ENCODE measurements around the gene ELF3.

ELF3 gene

DNA sequence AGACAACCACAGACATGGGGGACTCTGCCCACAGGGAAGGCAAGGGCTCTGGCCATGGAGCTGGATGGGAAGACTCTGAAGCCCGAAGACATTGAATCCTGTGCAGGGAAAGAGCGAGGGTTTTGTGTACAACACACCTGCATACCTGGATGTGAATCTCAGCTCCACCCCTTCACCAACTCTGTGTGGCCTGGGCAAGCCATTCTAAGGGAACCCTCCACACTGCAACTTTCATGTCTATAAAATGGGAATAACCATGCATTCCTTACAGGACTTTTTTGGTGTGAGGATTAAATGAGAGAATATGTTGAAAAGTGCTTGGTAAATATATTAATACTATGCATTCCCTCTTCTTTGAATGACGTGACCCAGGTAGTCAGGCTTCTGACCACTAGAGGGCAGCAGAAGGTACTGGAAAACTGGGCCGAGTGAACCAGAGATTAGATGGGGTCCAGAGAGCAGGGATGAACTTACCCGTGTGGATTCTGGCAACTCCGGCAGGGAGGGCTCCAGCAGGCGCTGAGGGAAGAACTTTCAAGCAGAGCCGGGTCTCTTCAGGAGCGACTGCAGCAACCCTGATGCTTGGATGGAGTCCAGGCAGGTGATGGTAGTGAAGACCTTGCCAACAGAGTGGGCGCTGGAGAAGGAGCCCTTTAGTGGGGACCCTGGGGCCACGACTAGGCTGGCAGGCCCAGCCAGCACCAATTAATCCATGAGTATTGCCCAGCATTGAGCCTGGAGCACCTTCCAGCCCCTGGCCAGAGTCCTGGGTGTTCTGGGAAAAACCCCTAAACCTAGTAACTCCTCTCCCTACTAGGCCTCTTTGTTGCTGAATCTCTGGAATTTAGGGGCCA lies 834 bp upstream of the ELF3 start:
- Histone ChIP-seq H3K27ac (no peak overlapping the region), H3K4me3 (no peak overlapping the region)
- TF ChIP-seq, protein P1, sequence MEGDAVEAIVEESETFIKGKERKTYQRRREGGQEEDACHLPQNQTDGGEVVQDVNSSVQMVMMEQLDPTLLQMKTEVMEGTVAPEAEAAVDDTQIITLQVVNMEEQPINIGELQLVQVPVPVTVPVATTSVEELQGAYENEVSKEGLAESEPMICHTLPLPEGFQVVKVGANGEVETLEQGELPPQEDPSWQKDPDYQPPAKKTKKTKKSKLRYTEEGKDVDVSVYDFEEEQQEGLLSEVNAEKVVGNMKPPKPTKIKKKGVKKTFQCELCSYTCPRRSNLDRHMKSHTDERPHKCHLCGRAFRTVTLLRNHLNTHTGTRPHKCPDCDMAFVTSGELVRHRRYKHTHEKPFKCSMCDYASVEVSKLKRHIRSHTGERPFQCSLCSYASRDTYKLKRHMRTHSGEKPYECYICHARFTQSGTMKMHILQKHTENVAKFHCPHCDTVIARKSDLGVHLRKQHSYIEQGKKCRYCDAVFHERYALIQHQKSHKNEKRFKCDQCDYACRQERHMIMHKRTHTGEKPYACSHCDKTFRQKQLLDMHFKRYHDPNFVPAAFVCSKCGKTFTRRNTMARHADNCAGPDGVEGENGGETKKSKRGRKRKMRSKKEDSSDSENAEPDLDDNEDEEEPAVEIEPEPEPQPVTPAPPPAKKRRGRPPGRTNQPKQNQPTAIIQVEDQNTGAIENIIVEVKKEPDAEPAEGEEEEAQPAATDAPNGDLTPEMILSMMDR (IDR thresholded peaks at IDR 0.05) = peak; percentile 85
- no peak for DNase-seq (ENCODE audit: low spot score)

DNA sequence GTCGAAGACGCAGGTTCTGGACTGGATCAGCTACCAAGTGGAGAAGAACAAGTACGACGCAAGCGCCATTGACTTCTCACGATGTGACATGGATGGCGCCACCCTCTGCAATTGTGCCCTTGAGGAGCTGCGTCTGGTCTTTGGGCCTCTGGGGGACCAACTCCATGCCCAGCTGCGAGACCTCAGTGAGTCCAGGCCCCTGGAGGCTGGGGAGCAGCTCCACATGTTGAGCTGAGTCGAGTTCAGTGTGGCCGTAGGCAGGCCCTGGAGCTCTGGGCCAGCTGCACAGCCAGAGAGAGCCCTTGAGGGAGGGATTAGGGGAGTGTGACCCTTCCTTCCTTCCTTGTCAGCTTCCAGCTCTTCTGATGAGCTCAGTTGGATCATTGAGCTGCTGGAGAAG lies 1.6 kb downstream of the ELF3 start:
- TF ChIP-seq, protein P1 (IDR thresholded peaks at IDR 0.05) = no peak
- DNase-seq (ENCODE audit: low spot score) = no peak
- Histone ChIP-seq H3K4me3 (no peak overlapping the region), H3K27ac (no peak overlapping the region)

DNA sequence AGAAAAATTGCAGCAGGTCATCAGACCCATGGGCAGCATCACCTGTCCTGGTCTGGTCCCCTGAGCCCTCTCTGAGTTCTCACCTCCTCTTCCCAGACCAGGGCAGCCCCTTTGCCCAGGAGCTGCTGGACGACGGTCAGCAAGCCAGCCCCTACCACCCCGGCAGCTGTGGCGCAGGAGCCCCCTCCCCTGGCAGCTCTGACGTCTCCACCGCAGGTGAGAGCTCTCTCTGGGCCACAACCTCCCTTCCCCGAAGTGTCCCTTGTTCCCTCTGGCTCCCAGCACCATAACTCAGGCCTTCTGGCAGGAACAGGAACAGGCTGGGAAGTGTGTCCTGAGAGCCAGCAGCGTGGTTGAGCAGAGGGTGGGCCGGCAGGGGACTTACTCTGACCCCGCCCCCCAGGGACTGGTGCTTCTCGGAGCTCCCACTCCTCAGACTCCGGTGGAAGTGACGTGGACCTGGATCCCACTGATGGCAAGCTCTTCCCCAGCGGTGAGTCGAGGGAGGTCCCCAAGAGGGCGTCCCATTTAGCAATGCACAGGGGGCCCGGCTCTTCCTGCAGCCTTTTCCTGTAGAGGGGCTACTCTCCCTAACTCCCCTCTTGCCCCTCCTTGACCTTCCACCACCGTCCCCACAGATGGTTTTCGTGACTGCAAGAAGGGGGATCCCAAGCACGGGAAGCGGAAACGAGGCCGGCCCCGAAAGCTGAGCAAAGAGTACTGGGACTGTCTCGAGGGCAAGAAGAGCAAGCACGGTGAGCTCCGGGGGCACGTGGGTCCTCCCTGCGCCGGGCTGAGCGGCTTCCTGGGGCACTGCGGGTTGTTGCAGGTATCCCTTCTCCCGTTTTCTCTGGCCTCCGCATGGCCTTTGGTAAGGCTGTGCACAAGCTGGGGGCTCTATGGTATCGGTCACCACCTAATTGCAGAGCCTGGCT lies 2.4 kb downstream of the ELF3 start:
- DNase-seq (ENCODE audit: low spot score) = no peak
- Histone ChIP-seq H3K4me3 (no peak overlapping the region), H3K27ac (no peak overlapping the region)
- TF ChIP-seq, protein P1 (IDR thresholded peaks at IDR 0.05) = no peak

DNA sequence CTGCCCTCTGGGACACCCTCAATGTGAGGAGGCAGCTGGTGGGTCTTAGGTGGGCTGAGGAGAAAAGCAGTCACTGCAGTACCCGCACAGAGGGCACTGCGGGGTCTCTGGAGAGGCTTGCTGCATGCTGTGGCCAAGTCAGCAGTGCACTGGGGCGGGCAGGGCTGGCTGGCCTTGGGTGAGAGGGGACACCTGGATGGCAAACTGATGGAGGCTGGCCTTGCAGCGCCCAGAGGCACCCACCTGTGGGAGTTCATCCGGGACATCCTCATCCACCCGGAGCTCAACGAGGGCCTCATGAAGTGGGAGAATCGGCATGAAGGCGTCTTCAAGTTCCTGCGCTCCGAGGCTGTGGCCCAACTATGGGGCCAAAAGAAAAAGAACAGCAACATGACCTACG lies 3.2 kb downstream of the ELF3 start:
- TF ChIP-seq, protein P1 (IDR thresholded peaks at IDR 0.05) = no peak
- Histone ChIP-seq H3K27ac (no peak overlapping the region), H3K4me3 (no peak overlapping the region)
- no peak for DNase-seq (ENCODE audit: low spot score)

DNA sequence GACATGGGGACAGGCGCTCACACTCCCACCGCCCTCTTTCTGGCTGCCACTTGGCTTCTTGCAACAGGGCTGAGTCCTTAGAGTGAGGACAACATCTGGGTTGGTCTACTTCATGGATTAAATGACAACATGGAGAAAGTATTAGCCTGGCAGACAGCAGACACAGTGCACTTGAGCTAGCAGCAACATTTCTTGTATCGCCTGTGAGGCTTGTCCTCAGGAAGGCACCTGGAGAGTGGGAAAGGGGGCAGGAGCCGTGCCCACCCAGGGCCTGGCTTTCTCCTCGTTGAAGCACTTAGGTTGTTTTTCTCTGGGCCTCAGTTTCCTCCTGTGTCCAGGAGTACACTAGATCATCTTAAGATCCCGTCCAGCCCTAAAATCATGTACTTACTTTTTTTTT lies 3.7 kb downstream of the ELF3 start:
- H3K4me3 ChIP-seq = no peak overlapping the region
- H3K27ac ChIP-seq = no peak overlapping the region
- TF ChIP-seq, protein P1 (IDR thresholded peaks at IDR 0.05) = no peak
- no peak for DNase-seq (ENCODE audit: low spot score)

DNA sequence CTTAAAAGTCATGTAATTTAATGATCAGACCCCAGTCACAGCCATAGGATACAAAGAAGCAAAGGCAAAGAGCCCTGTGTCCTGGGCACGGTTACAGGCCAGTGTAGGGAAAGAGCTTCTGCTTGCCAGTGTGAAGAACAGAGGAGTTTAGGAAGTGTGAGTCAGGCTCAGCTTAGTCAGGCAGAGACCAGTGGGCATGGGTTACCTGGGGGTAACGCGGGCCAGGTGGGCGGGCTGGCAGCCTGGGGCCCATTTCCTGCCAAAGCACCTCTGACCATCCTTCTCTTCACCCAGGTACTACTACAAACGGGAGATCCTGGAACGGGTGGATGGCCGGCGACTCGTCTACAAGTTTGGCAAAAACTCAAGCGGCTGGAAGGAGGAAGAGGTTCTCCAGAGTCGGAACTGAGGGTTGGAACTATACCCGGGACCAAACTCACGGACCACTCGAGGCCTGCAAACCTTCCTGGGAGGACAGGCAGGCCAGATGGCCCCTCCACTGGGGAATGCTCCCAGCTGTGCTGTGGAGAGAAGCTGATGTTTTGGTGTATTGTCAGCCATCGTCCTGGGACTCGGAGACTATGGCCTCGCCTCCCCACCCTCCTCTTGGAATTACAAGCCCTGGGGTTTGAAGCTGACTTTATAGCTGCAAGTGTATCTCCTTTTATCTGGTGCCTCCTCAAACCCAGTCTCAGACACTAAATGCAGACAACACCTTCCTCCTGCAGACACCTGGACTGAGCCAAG lies 4.7 kb downstream of the ELF3 start:
- TF ChIP-seq, protein P1 (IDR thresholded peaks at IDR 0.05) = no peak
- Histone ChIP-seq H3K27ac (no peak overlapping the region), H3K4me3 (no peak overlapping the region)
- no peak for DNase-seq (ENCODE audit: low spot score)

All from coronary artery (tissue), 2 donors.